Fibroblast of the aortic adventitia (primary cell): ENCODE measurements around the gene ROR1. TPM values are rescaled to one million over a fixed set of nuclear protein-coding genes. Genes with fewer than 3 reads are reported as not detected.

Source experiments
- DNase-seq: peaks from one replicate; pipeline ENCODE4 v3.0.0-alpha.2; 2010; ENCODE audit warnings: low read depth
- H3K4me3 ChIP-seq: 2 replicates; pipeline ENCODE4 v1.5.1; 2011; ENCODE audit warnings: low read depth, mild to moderate bottlenecking, control low read depth, low read length, moderate library complexity
- total RNA-seq: library from RNA; depleted of rRNA; stranded (reverse); fragments of >200 nt; gene quantifications from 2 replicates; pipeline ENCODE4 v1.2.3, GENCODE V29; 2012; ENCODE audit warnings: low replicate concordance
- TF ChIP-seq, protein P1 (sequence below): IDR thresholded peaks from 2 replicates; pipeline ENCODE4 v1.5.1; 2011; ENCODE audit warnings: mild to moderate bottlenecking, low read length, control low read depth, inconsistent platforms; ENCODE audit not compliant: insufficient read depth

The ROR1 gene
- total RNA-seq, 1 donor = 18.8 TPM

DNA sequence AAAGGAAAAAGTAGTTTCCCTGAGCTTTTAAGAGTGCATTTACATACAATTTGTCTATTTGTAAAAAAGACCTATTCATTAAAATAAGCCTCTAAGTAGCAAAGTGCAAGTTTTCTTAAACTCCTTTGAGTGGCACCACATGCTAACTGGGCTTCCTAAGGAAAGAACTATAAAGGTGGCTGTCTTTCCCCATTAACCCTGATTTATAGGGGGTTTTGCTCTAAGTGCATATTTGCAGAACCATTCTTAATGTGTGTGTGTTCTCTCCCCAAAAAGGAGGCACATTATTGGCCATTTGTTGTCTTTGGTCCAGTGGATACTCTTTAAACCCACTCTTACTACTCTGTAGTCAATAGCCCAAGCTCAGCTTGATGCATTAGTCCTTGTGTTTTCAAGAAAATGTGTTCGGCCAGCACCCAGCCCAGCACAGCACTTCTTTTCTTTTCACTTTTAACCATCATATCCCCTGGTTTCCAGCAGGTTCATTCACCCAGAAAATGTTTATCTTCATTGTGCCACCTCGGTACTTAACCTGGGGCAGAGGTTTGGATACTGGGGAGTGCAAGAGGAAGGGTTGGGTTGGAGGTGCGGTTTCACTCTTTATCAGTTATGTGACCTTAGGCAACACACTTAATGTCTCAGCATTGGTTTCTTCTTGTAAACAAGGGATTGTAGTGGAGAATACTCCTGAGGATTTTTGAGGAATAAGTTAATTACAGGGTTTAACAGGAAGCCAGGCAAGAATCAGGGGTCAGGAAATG lies 267.7 kb downstream of the ROR1 start:
- no peak for DNase-seq
- no peak overlapping the region for H3K4me3 ChIP-seq
- TF ChIP-seq, protein P1, sequence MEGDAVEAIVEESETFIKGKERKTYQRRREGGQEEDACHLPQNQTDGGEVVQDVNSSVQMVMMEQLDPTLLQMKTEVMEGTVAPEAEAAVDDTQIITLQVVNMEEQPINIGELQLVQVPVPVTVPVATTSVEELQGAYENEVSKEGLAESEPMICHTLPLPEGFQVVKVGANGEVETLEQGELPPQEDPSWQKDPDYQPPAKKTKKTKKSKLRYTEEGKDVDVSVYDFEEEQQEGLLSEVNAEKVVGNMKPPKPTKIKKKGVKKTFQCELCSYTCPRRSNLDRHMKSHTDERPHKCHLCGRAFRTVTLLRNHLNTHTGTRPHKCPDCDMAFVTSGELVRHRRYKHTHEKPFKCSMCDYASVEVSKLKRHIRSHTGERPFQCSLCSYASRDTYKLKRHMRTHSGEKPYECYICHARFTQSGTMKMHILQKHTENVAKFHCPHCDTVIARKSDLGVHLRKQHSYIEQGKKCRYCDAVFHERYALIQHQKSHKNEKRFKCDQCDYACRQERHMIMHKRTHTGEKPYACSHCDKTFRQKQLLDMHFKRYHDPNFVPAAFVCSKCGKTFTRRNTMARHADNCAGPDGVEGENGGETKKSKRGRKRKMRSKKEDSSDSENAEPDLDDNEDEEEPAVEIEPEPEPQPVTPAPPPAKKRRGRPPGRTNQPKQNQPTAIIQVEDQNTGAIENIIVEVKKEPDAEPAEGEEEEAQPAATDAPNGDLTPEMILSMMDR = no peak

DNA sequence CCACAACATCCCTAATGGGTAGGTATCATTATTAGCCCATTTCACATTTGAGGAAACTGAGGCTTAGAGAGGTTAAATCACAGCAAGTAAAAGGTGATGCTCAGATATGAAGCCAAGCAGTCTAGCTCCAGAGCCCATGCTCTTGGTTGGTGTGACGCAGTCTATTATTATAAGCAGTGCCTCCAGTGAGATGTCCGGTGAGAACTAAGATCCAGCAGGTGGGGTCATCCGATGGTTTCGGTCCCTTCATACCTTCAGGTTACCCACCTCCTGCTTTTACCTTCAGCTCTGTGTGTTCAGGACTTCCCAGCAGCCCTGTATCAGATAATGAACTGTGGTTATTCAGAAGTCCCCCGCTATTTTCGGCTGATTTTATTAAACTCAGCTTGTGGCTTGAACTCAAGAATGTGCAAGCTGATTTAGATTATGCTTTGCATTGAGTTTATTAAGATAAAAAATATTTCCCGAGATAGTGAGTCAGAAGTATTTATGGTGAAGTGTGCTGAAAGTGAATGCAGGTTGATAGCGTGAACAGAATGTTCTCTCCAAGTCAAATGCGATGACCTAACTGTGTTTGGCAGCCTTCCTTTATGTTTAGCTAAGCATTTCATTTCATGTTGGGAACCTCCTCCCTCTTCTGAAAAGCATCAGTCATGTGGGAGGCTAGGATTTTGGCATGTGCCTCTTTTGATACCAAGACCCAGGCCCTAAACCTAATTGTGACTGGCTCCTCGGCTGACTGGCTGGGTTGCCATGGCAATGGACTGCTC lies 268.7 kb downstream of the ROR1 start:
- peak; percentile 98 for DNase-seq
- TF ChIP-seq, protein P1 = no peak
- H3K4me3 ChIP-seq = no peak overlapping the region

DNA sequence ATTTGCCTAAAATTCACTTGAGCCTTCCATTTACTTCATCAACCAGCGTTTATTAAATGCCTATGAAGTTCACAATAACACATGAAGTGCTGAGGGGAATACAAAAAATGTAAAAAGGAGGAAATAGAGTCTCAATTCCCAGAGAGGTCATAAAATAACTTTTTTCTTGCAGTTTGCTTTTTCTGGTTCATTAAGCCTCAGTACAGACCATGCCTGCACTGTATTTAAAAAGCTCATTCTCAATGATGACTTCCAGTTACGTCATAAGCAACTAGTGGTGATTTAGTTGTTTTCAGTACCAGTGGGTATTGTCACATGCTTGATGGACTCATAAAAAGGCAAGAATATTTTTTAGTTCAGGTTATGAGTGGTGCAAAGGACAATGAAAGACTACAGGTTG lies 269.5 kb downstream of the ROR1 start:
- TF ChIP-seq, protein P1 = no peak
- DNase-seq = peak; percentile 49
- no peak overlapping the region for H3K4me3 ChIP-seq

DNA sequence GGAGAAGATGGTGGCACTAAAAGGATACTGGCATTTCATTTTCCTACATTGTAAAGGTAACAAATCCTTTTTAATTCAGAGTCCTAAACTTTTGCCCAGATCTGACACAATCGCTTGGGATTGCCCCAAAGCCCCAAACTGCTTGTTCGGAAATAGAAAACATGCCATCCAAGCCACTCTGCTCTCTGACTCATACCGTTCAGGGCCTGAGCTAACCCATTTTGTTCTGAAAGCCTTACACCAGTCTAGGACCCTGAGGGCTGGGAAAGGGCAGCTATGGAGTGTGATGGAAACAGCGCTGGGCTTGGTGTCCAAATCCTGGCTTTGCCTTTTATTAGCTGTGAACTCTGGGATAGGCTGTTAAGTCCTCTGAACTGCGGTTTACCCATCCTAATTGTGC lies 270.2 kb downstream of the ROR1 start:
- DNase-seq = peak; percentile 74

DNA sequence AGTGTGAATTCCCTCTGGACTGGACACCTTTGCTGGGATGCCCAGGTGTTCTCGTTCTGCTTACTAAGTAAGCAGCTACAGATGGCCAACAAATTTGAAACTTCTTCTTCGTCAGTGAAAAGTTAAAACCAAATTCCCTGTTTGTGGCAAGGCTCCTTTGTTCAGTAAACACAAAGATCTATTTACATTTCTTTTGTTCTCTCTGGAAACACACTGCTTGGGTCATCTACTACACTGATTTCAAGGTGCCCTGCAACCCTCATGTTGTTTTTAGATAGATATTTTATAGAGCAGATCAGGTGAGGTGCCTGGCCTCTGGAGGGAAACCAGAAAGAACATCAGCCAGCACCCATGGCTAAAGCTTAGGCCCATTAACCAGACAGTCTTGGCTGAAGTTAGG lies 272.4 kb downstream of the ROR1 start:
- H3K4me3 ChIP-seq = no peak overlapping the region
- TF ChIP-seq, protein P1 = no peak

More for the DNA sequence above, 270.2 kb downstream of the ROR1 start:
- H3K4me3 ChIP-seq = no peak overlapping the region
- TF ChIP-seq, protein P1 = no peak

DNA sequence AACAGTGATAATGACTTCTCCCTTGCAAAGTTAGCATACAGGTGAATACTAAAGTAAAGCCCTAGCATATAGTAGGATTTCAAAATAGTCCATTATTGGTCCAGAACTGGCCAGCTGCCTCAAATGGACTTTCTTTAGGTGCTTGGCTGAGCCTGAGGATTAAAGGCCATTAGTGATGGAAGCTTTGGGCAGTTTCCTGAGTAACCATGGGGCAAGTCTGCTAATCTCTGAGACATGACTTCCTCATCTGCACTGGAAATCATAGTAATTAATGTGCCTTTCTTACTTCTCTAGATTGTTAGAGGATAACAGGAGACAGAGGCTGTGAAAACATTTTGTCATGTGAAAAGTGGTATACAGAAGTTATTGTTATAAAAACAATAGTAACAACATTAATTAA lies 273.1 kb downstream of the ROR1 start:
- no peak for DNase-seq
- TF ChIP-seq, protein P1 = no peak
- H3K4me3 ChIP-seq = no peak overlapping the region

More for the DNA sequence above, 272.4 kb downstream of the ROR1 start:
- DNase-seq = no peak
